ENCODE data around the gene TESMIN. TPM values are rescaled to one million over a fixed set of nuclear protein-coding genes. Genes with fewer than 3 reads are reported as not detected.

The TESMIN gene
- total RNA-seq, 1 experiment from 2014 or later, result 8.0 TPM

GRCh38 chr11:68683121-68683520 is 68.2 kb downstream of the TESMIN start:
- intact Hi-C loops (cut with micrococcal nuclease; ENCODE audit: unreplicated experiment), result no loop called here
- BruUV-seq (replicated peaks), result no TSS peak
- CTCF ChIA-PET, result no interaction called here
- TF ChIP-seq EZH2 (IDR thresholded peaks at IDR 0.05; ENCODE audit: borderline replicate concordance, low read depth, low read length, poor library complexity, severe bottlenecking) (no peak), CTCF (conservative IDR thresholded peaks at IDR 0.05; ENCODE audit: low read depth, low read length) (no peak)
- H3K27me3 ChIP-seq (replicated peaks; ENCODE audit: insufficient read depth, low read depth, low read length, poor library complexity), result peaks cover 31% of the 10 kb centered on the region
- no peak for DNase-seq (ENCODE audit: low spot score)
- no peaks in the 10 kb centered on the region for H3K36me3 ChIP-seq (ENCODE audit: insufficient read depth, low read length, poor library complexity, severe bottlenecking)
- H3K9me3 ChIP-seq (ENCODE audit: low read depth, low read length, poor library complexity, severe bottlenecking), result no peaks in the 10 kb centered on the region
- no peak overlapping the region for H3K27ac ChIP-seq (ENCODE audit: low read depth, low read length, poor library complexity, severe bottlenecking)
- no peaks in the 10 kb centered on the region for H3K4me1 ChIP-seq (ENCODE audit: insufficient read depth, low read length, poor library complexity, severe bottlenecking)
- POLR2A ChIA-PET (ENCODE audit: low non-redundant PET), result no interaction called here
- no peak overlapping the region for H3K4me3 ChIP-seq (ENCODE audit: low read depth, low read length, poor library complexity, severe bottlenecking)

GRCh38 chr11:68682531-68682961 is 68.8 kb downstream of the TESMIN start:
- TF ChIP-seq EZH2 (IDR thresholded peaks at IDR 0.05; ENCODE audit: borderline replicate concordance, low read depth, low read length, poor library complexity, severe bottlenecking) (no peak), CTCF (conservative IDR thresholded peaks at IDR 0.05; ENCODE audit: low read depth, low read length) (no peak)
- Histone ChIP-seq H3K27ac (ENCODE audit: low read depth, low read length, poor library complexity, severe bottlenecking) (no peak overlapping the region), H3K9me3 (ENCODE audit: low read depth, low read length, poor library complexity, severe bottlenecking) (no peaks in the 10 kb centered on the region), H3K27me3 (replicated peaks; ENCODE audit: insufficient read depth, low read depth, low read length, poor library complexity) (peaks cover 31% of the 10 kb centered on the region), H3K4me1 (ENCODE audit: insufficient read depth, low read length, poor library complexity, severe bottlenecking) (no peaks in the 10 kb centered on the region), H3K36me3 (ENCODE audit: insufficient read depth, low read length, poor library complexity, severe bottlenecking) (no peaks in the 10 kb centered on the region), H3K4me3 (ENCODE audit: low read depth, low read length, poor library complexity, severe bottlenecking) (no peak overlapping the region)
- ChIA-PET POLR2A (ENCODE audit: low non-redundant PET) (no interaction called here), CTCF (no interaction called here)
- intact Hi-C loops (cut with micrococcal nuclease; ENCODE audit: unreplicated experiment), result no loop called here
- no TSS peak for BruUV-seq (replicated peaks)
- DNase-seq (ENCODE audit: low spot score), result no peak

- CTCF ChIA-PET, result no interaction called here
- intact Hi-C loops (cut with micrococcal nuclease; ENCODE audit: unreplicated experiment), result no loop called here
- H3K9me3 ChIP-seq (ENCODE audit: low read depth, low read length, poor library complexity, severe bottlenecking), result no peaks in the 10 kb centered on the region
Observed at GRCh38 chr11:68680541-68681231, 70.6 kb downstream of the TESMIN start.

More at GRCh38 chr11:68680541-68681231, 70.6 kb downstream of the TESMIN start:
- H3K27ac ChIP-seq (ENCODE audit: low read depth, low read length, poor library complexity, severe bottlenecking), result no peak overlapping the region
- no peak overlapping the region for H3K4me3 ChIP-seq (ENCODE audit: low read depth, low read length, poor library complexity, severe bottlenecking)
- BruUV-seq (replicated peaks), result no TSS peak
- no peaks in the 10 kb centered on the region for H3K4me1 ChIP-seq (ENCODE audit: insufficient read depth, low read length, poor library complexity, severe bottlenecking)
- POLR2A ChIA-PET (ENCODE audit: low non-redundant PET), result no interaction called here
- peaks cover 28% of the 10 kb centered on the region for H3K27me3 ChIP-seq (replicated peaks; ENCODE audit: insufficient read depth, low read depth, low read length, poor library complexity)
- DNase-seq (ENCODE audit: low spot score), result no peak
- no peaks in the 10 kb centered on the region for H3K36me3 ChIP-seq (ENCODE audit: insufficient read depth, low read length, poor library complexity, severe bottlenecking)
- TF ChIP-seq CTCF (conservative IDR thresholded peaks at IDR 0.05; ENCODE audit: low read depth, low read length) (no peak), EZH2 (IDR thresholded peaks at IDR 0.05; ENCODE audit: borderline replicate concordance, low read depth, low read length, poor library complexity, severe bottlenecking) (no peak)
